PC-3 (cell line): ENCODE results near the gene PCCA. TPM values are rescaled to one million over a fixed set of nuclear protein-coding genes. Genes with fewer than 3 reads are reported as not detected.

Experiments
- ATAC-seq: fragments of 200-7000 bp; cut with Tn5 transposase; 2 replicates; pipeline ENCODE4 v1.9.1; 2020; ENCODE audit warnings: mild to moderate bottlenecking, moderate library complexity
- BruUV-seq: library from RNA; stranded (reverse); fragments of 400-500 nt; replicated peaks from 2 replicates; lab custom pipeline; 2021; lab: Mats Ljungman, UMichigan
- CTCF ChIA-PET: fragments of 300-600 bp; sonication (Branson Sonifier 250); formaldehyde crosslinking; loops from one replicate; lab custom pipeline; 2022; ENCODE audit warnings: antibody characterized with exemption; lab: Charles Lee
- POLR2A ChIA-PET: fragments of 300-600 bp; sonication (Branson Sonifier 250); formaldehyde crosslinking; loops from one replicate; lab custom pipeline; 2022; ENCODE audit warnings: antibody characterized with exemption; ENCODE audit not compliant: unreplicated experiment; lab: Charles Lee
- DNase-seq: peaks from one replicate; pipeline ENCODE4 v3.0.0-alpha.2; 2015
- H2AFZ ChIP-seq: fragments of 300-600 bp; sonication (generic); 2 replicates; pipeline ENCODE4 v1.6.0; 2016; ENCODE audit warnings: antibody characterized with exemption, low read length
- H3F3A ChIP-seq: fragments of 300-600 bp; sonication (generic); one replicate; pipeline ENCODE4 v1.6.0; 2017; ENCODE audit warnings: antibody characterized with exemption, low read length, control low read depth, mild to moderate bottlenecking; ENCODE audit not compliant: unreplicated experiment
- H3K27ac ChIP-seq: fragments of 300-600 bp; sonication (generic); 2 replicates; pipeline ENCODE4 v1.5.1; 2016; ENCODE audit warnings: mild to moderate bottlenecking, low read length
- H3K27me3 ChIP-seq: fragments of 300-600 bp; sonication (generic); 2 replicates; pipeline ENCODE4 v1.6.1; 2016; ENCODE audit warnings: low read length, mixed read lengths
- H3K36me3 ChIP-seq: fragments of 300-600 bp; sonication (generic); 2 replicates; pipeline ENCODE4 v1.6.1; 2016; ENCODE audit warnings: low read depth, mixed run types, low read length, mixed read lengths
- H3K4me1 ChIP-seq: fragments of 300-600 bp; sonication (generic); 2 replicates; pipeline ENCODE4 v1.5.1; 2016; ENCODE audit warnings: low read length; ENCODE audit not compliant: insufficient read depth
- H3K4me2 ChIP-seq: fragments of 300-600 bp; sonication (generic); 2 replicates; pipeline ENCODE4 v1.6.0; 2016; ENCODE audit warnings: low read length
- H3K4me3 ChIP-seq: fragments of 300-600 bp; sonication (generic); 2 replicates; pipeline ENCODE4 v1.5.1; 2016; ENCODE audit warnings: mild to moderate bottlenecking, low read length, mixed read lengths
- H3K79me2 ChIP-seq: fragments of 300-600 bp; sonication (generic); 2 replicates; pipeline ENCODE4 v1.6.1; 2017; ENCODE audit warnings: low read length, mixed read lengths
- H3K9ac ChIP-seq: fragments of 300-600 bp; sonication (generic); 2 replicates; pipeline ENCODE4 v1.6.0; 2016; ENCODE audit warnings: mild to moderate bottlenecking, low read length
- H3K9me2 ChIP-seq: fragments of 300-600 bp; sonication (generic); replicated peaks from 2 replicates; pipeline ENCODE4 v1.6.1; 2016; ENCODE audit warnings: mixed run types, low read length, mixed read lengths
- H3K9me3 ChIP-seq: fragments of 300-600 bp; sonication (generic); 2 replicates; pipeline ENCODE4 v1.6.1; 2016; ENCODE audit warnings: low read length, mixed read lengths
- H4K20me1 ChIP-seq: fragments of 300-600 bp; sonication (generic); 2 replicates; pipeline ENCODE4 v1.6.1; 2016; ENCODE audit warnings: low read length, mixed read lengths
- EZH2 ChIP-seq: fragments of 300-600 bp; sonication (generic); IDR thresholded peaks from one replicate; pipeline ENCODE4 v1.6.1; 2017; ENCODE audit warnings: antibody characterized with exemption, mild to moderate bottlenecking, low read length; ENCODE audit not compliant: unreplicated experiment
- EZH2phosphoT487 ChIP-seq: fragments of 300-600 bp; sonication (generic); IDR thresholded peaks from 2 replicates; pipeline ENCODE4 v1.6.1; 2018; ENCODE audit warnings: mild to moderate bottlenecking, antibody characterized with exemption, low read length, borderline replicate concordance
- intact Hi-C: fragments of 100-400 bp; cut with micrococcal nuclease; formaldehyde crosslinking; loops from 2 replicates; pipeline ENCODE4 v1.9.0; 2023
- total RNA-seq: library from RNA; depleted of rRNA; stranded (reverse); fragments of >200 nt; gene quantifications from 2 replicates; pipeline ENCODE4 v1.2.3, GENCODE V29; 2014
- TF ChIP-seq, protein P1 (sequence below): fragments of 300-600 bp; sonication (generic); conservative IDR thresholded peaks from 2 replicates; pipeline ENCODE4 v1.5.1; 2017; ENCODE audit warnings: antibody characterized with exemption, low read depth, mild to moderate bottlenecking, low read length

Gene PCCA
- total RNA-seq, 1 experiment from 2014 or later, result 10.5 TPM

DNA sequence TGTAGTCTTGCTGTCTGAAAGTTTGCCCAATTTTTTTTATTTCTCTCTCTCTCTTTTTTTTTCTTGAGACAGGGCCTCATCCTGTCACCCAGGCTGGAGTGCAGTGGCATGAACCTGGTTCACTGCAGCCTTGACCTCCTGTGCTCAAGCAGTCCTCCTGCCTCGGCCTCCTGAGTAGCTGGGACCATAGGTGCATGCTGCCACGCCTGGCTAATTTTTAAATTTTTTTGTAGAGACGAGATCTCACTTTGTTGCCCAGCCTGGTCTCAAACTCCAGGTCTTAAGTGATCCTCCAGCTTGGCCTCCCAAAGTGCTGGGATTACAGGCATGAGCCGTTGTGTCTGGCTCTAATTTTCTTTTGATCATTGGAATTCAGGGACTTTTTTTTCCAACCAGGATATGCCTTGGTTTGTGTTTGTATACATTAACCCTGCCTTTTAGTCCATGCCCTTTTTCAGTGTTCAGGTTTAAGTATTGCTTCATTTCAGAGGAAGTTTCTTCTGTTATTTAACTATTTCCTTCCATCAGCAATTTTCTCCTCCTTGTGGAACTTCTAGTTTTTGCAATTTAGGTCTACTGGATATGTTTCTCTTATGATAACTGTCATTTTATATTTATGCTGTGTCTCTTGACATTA is 201.4 kb downstream of the PCCA start:
- intact Hi-C loops, result no loop called here
- Histone ChIP-seq H3K27me3 (no peaks in the 10 kb centered on the region), H3K9me2 (no peaks in the 10 kb centered on the region), H3K4me3 (no peak overlapping the region), H3K4me2 (no peak overlapping the region), H2AFZ (no peak overlapping the region), H3K27ac (no peak overlapping the region), H3K79me2 (no peaks in the 10 kb centered on the region), H3F3A (no peaks in the 10 kb centered on the region), H3K4me1 (no peaks in the 10 kb centered on the region), H4K20me1 (no peaks in the 10 kb centered on the region), H3K9me3 (no peaks in the 10 kb centered on the region), H3K36me3 (no peaks in the 10 kb centered on the region), H3K9ac (no peak overlapping the region)
- ChIA-PET CTCF (no interaction called here), POLR2A (no interaction called here)
- DNase-seq (no peak), ATAC-seq (no peak)
- TF ChIP-seq, protein P1, sequence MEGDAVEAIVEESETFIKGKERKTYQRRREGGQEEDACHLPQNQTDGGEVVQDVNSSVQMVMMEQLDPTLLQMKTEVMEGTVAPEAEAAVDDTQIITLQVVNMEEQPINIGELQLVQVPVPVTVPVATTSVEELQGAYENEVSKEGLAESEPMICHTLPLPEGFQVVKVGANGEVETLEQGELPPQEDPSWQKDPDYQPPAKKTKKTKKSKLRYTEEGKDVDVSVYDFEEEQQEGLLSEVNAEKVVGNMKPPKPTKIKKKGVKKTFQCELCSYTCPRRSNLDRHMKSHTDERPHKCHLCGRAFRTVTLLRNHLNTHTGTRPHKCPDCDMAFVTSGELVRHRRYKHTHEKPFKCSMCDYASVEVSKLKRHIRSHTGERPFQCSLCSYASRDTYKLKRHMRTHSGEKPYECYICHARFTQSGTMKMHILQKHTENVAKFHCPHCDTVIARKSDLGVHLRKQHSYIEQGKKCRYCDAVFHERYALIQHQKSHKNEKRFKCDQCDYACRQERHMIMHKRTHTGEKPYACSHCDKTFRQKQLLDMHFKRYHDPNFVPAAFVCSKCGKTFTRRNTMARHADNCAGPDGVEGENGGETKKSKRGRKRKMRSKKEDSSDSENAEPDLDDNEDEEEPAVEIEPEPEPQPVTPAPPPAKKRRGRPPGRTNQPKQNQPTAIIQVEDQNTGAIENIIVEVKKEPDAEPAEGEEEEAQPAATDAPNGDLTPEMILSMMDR, result no peak
- no peak for TF ChIP-seq EZH2phosphoT487
- TF ChIP-seq EZH2, result no peak
- no TSS peak for BruUV-seq

- no peak overlapping the region for H3K9ac ChIP-seq
- no peak overlapping the region for H3K4me3 ChIP-seq
- no peaks in the 10 kb centered on the region for H3K79me2 ChIP-seq
- TF ChIP-seq, protein P1, result no peak
- no peak for TF ChIP-seq EZH2phosphoT487
- TF ChIP-seq EZH2, result no peak
- no peaks in the 10 kb centered on the region for H3K4me1 ChIP-seq
- ChIA-PET POLR2A (no interaction called here), CTCF (no interaction called here)
- no TSS peak for BruUV-seq
- H3K9me3 ChIP-seq, result no peaks in the 10 kb centered on the region
- no peak overlapping the region for H2AFZ ChIP-seq
- no peaks in the 10 kb centered on the region for H3K27me3 ChIP-seq
- H3F3A ChIP-seq, result no peaks in the 10 kb centered on the region
- DNase-seq, result no peak
- H3K4me2 ChIP-seq, result no peak overlapping the region
- intact Hi-C loops, result no loop called here
- H4K20me1 ChIP-seq, result no peaks in the 10 kb centered on the region
- ATAC-seq, result no peak
- H3K36me3 ChIP-seq, result no peaks in the 10 kb centered on the region
- no peaks in the 10 kb centered on the region for H3K9me2 ChIP-seq
- H3K27ac ChIP-seq, result no peak overlapping the region
Measured at GRCh38 chr13:100291624-100292023, 202.7 kb downstream of the PCCA start.

- POLR2A ChIA-PET, result no interaction called here
- DNase-seq (no peak), ATAC-seq (no peak)
- BruUV-seq, result no TSS peak
- no peaks in the 10 kb centered on the region for H3K36me3 ChIP-seq
- H3K4me3 ChIP-seq, result no peak overlapping the region
- no peaks in the 10 kb centered on the region for H3K79me2 ChIP-seq
- TF ChIP-seq EZH2, result no peak
- no peak for TF ChIP-seq EZH2phosphoT487
- TF ChIP-seq, protein P1, result no peak
- no peak overlapping the region for H3K4me2 ChIP-seq
- CTCF ChIA-PET, result no interaction called here
- no peaks in the 10 kb centered on the region for H3F3A ChIP-seq
- no peak overlapping the region for H3K9ac ChIP-seq
- H3K9me3 ChIP-seq, result no peaks in the 10 kb centered on the region
- no peaks in the 10 kb centered on the region for H4K20me1 ChIP-seq
- H3K27ac ChIP-seq, result no peak overlapping the region
- H3K27me3 ChIP-seq, result no peaks in the 10 kb centered on the region
- H2AFZ ChIP-seq, result no peak overlapping the region
- intact Hi-C loops, result no loop called here
- no peaks in the 10 kb centered on the region for H3K9me2 ChIP-seq
- H3K4me1 ChIP-seq, result no peaks in the 10 kb centered on the region
Measured at GRCh38 chr13:100297413-100297812, 208.5 kb downstream of the PCCA start.
